Neural cell (in vitro differentiated cells): Measurements from ENCODE around the gene GSG1L. TPM values are rescaled to one million over a fixed set of nuclear protein-coding genes. Genes with fewer than 3 reads are reported as not detected.

ENCODE experiments used
- H2AFZ ChIP-seq: fragments of 200-600, 300-800 bp; sonication (generic), shearing (Covaris generic); 2 replicates; pipeline ENCODE4 v1.6.0; 2014; ENCODE audit warnings: low read depth, mild to moderate bottlenecking, antibody characterized with exemption, low read length, moderate library complexity
- H3F3A ChIP-seq: fragments of 200-600 bp; shearing (Covaris generic); 2 replicates; pipeline ENCODE4 v1.6.1; 2016; ENCODE audit warnings: mild to moderate bottlenecking, moderate library complexity, mixed read lengths, antibody characterized with exemption, low read length; ENCODE audit not compliant: insufficient read depth, poor library complexity, severe bottlenecking
- H3K27ac ChIP-seq: fragments of 200-600, 300-800 bp; sonication (generic), shearing (Covaris generic); 2 replicates; pipeline ENCODE4 v1.5.1; 2014; ENCODE audit warnings: mild to moderate bottlenecking, low read length, moderate library complexity
- H3K27me3 ChIP-seq: fragments of 300-800, 200-600 bp; sonication (generic), shearing (Covaris generic); 2 replicates; pipeline ENCODE4 v1.6.0; 2014; ENCODE audit warnings: mild to moderate bottlenecking, low read depth, low read length, moderate library complexity; ENCODE audit not compliant: insufficient read depth
- H3K36me3 ChIP-seq: fragments of 300-800, 200-600 bp; sonication (generic), shearing (Covaris generic); 2 replicates; pipeline ENCODE4 v1.5.1; 2014; ENCODE audit warnings: mild to moderate bottlenecking, antibody characterized with exemption, low read length, moderate library complexity; ENCODE audit not compliant: insufficient read depth
- H3K4me2 ChIP-seq: fragments of 300-800, 200-600 bp; sonication (generic), shearing (Covaris generic); 2 replicates; pipeline ENCODE4 v1.6.0; 2014; ENCODE audit warnings: mild to moderate bottlenecking, low read length
- H3K4me3 ChIP-seq: fragments of 300-800, 200-600 bp; sonication (generic), shearing (Covaris generic); 2 replicates; pipeline ENCODE4 v1.5.1; 2014; ENCODE audit warnings: mild to moderate bottlenecking, low read length, moderate library complexity
- H3K79me2 ChIP-seq: fragments of 200-600 bp; shearing (Covaris generic); replicated peaks from 2 replicates; pipeline ENCODE4 v1.6.0; 2014; ENCODE audit warnings: mild to moderate bottlenecking, low read length, moderate library complexity; ENCODE audit not compliant: insufficient read depth
- H3K9ac ChIP-seq: fragments of 300-800, 200-600 bp; sonication (generic), shearing (Covaris generic); 2 replicates; pipeline ENCODE4 v1.6.1; 2016; ENCODE audit warnings: mild to moderate bottlenecking, low read length, mixed read lengths
- H3K9me2 ChIP-seq: fragments of 200-600 bp; shearing (Covaris generic); 2 replicates; pipeline ENCODE4 v1.6.1; 2016; ENCODE audit warnings: mild to moderate bottlenecking, low read length, mixed read lengths; ENCODE audit not compliant: insufficient read depth
- H3K9me3 ChIP-seq: fragments of 200-600, 300-800 bp; sonication (generic), shearing (Covaris generic); 2 replicates; pipeline ENCODE4 v1.6.1; 2016; ENCODE audit warnings: mild to moderate bottlenecking, mixed run types, low read length, moderate library complexity, mixed read lengths
- H4K20me1 ChIP-seq: fragments of 200-600 bp; shearing (Covaris generic); 2 replicates; pipeline ENCODE4 v1.6.1; 2016; ENCODE audit warnings: mild to moderate bottlenecking, mixed run types; ENCODE audit not compliant: insufficient read depth
- EP300 ChIP-seq: fragments of 450-650 bp; conservative IDR thresholded peaks from 2 replicates; pipeline ENCODE4 v1.6.1; 2014; ENCODE audit warnings: antibody characterized with exemption, mild to moderate bottlenecking, moderate library complexity; ENCODE audit not compliant: poor library complexity, severe bottlenecking
- EZH2 ChIP-seq: fragments of 200-600, 300-800 bp; shearing (Covaris generic), sonication (generic); IDR thresholded peaks from 2 replicates; pipeline ENCODE4 v1.6.1; 2014; ENCODE audit warnings: antibody characterized with exemption, low read length, borderline replicate concordance, mild to moderate bottlenecking; ENCODE audit not compliant: insufficient read depth, poor library complexity, severe bottlenecking
- MXI1 ChIP-seq: fragments of 450-650 bp; conservative IDR thresholded peaks from 2 replicates; pipeline ENCODE4 v1.6.1; 2014; ENCODE audit warnings: antibody characterized with exemption, mild to moderate bottlenecking; ENCODE audit not compliant: poor library complexity, severe bottlenecking
- POLR2AphosphoS5 ChIP-seq: IDR thresholded peaks from 2 replicates; pipeline ENCODE4 v1.6.1; 2012
- RAD21 ChIP-seq: fragments of 450-650 bp; conservative IDR thresholded peaks from 2 replicates; pipeline ENCODE4 v1.6.1; 2014; ENCODE audit warnings: antibody characterized with exemption, mild to moderate bottlenecking, moderate library complexity
- SMC3 ChIP-seq: fragments of 450-650 bp; conservative IDR thresholded peaks from 2 replicates; pipeline ENCODE4 v1.6.1; 2014; ENCODE audit warnings: antibody characterized with exemption, mild to moderate bottlenecking, moderate library complexity; ENCODE audit not compliant: poor library complexity
- TAF1 ChIP-seq: IDR thresholded peaks from 2 replicates; pipeline ENCODE4 v1.6.1; 2012; ENCODE audit warnings: low read depth
- polyA plus RNA-seq: library from polyadenylated mRNA; depleted of rRNA; stranded (reverse); fragments of >200 nt; gene quantifications from 2 replicates; pipeline ENCODE4 v1.2.3, GENCODE V29; 2014
- TF ChIP-seq, protein P1 (sequence below): IDR thresholded peaks from 2 replicates; pipeline ENCODE4 v1.6.1; 2012; ENCODE audit warnings: borderline replicate concordance
- TF ChIP-seq, protein P2 (sequence below): fragments of 450-650 bp; IDR thresholded peaks from 2 replicates; pipeline ENCODE4 v1.5.1; 2014; ENCODE audit warnings: antibody characterized with exemption, mild to moderate bottlenecking, moderate library complexity; ENCODE audit not compliant: poor library complexity, severe bottlenecking

GSG1L gene
- polyA plus RNA-seq, 1 donor from 2014 or later: 0.85 TPM

DNA sequence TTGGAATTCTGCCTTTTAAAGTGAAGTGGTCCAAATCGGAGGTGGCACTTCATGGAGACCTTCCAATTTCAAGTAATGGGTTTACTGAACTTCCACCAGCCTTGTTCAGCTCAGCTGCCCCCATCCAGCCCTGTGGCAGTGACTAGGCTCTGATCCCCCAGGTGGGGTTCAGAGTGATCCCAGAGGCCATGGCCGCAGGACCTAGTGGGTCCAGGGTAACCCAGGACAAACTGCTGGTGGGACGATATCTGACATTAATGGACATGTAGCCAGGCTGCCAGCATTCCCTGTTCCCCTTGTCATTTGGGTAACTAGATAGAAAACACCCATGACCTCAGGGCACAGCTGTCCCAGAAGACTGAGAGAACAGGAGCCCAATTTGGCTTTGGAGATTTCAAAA lies 209.9 kb downstream of the GSG1L start:
- no peak overlapping the region for H3K4me3 ChIP-seq

DNA sequence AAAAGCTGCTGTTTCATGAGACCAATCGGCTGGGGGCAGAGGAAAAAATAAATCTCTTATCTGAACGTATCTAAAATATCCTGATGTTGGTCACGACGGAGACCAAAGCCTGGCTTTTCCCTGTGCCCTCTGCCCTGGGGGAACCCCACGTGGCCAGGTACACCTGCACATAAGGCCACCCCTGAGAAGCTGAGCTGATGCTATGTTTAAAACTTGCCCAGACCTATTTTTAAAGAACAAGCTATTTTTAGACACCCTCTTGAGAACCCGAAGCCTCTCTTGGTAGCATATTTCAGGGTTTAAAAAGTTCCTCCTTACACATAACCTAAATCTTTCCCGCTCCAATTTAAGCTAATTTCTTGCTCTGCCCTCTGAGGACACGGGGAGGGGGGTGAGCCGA lies 210.4 kb downstream of the GSG1L start:
- Histone ChIP-seq H3K4me2 (no peak overlapping the region), H3K79me2 (no peaks in the 10 kb centered on the region), H3K4me3 (no peak overlapping the region), H3K9ac (no peak overlapping the region), H4K20me1 (no peaks in the 10 kb centered on the region), H3K27ac (no peak overlapping the region), H3K9me2 (no peaks in the 10 kb centered on the region), H3K27me3 (no peaks in the 10 kb centered on the region), H2AFZ (no peak overlapping the region), H3F3A (no peaks in the 10 kb centered on the region), H3K9me3 (no peaks in the 10 kb centered on the region), H3K36me3 (no peaks in the 10 kb centered on the region)
- TF ChIP-seq MXI1: no peak
- no peak for TF ChIP-seq POLR2AphosphoS5
- no peak for TF ChIP-seq RAD21
- no peak for TF ChIP-seq SMC3
- TF ChIP-seq, protein P1, sequence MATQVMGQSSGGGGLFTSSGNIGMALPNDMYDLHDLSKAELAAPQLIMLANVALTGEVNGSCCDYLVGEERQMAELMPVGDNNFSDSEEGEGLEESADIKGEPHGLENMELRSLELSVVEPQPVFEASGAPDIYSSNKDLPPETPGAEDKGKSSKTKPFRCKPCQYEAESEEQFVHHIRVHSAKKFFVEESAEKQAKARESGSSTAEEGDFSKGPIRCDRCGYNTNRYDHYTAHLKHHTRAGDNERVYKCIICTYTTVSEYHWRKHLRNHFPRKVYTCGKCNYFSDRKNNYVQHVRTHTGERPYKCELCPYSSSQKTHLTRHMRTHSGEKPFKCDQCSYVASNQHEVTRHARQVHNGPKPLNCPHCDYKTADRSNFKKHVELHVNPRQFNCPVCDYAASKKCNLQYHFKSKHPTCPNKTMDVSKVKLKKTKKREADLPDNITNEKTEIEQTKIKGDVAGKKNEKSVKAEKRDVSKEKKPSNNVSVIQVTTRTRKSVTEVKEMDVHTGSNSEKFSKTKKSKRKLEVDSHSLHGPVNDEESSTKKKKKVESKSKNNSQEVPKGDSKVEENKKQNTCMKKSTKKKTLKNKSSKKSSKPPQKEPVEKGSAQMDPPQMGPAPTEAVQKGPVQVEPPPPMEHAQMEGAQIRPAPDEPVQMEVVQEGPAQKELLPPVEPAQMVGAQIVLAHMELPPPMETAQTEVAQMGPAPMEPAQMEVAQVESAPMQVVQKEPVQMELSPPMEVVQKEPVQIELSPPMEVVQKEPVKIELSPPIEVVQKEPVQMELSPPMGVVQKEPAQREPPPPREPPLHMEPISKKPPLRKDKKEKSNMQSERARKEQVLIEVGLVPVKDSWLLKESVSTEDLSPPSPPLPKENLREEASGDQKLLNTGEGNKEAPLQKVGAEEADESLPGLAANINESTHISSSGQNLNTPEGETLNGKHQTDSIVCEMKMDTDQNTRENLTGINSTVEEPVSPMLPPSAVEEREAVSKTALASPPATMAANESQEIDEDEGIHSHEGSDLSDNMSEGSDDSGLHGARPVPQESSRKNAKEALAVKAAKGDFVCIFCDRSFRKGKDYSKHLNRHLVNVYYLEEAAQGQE: no peak
- no peak for TF ChIP-seq EZH2
- TF ChIP-seq, protein P2, sequence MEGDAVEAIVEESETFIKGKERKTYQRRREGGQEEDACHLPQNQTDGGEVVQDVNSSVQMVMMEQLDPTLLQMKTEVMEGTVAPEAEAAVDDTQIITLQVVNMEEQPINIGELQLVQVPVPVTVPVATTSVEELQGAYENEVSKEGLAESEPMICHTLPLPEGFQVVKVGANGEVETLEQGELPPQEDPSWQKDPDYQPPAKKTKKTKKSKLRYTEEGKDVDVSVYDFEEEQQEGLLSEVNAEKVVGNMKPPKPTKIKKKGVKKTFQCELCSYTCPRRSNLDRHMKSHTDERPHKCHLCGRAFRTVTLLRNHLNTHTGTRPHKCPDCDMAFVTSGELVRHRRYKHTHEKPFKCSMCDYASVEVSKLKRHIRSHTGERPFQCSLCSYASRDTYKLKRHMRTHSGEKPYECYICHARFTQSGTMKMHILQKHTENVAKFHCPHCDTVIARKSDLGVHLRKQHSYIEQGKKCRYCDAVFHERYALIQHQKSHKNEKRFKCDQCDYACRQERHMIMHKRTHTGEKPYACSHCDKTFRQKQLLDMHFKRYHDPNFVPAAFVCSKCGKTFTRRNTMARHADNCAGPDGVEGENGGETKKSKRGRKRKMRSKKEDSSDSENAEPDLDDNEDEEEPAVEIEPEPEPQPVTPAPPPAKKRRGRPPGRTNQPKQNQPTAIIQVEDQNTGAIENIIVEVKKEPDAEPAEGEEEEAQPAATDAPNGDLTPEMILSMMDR: no peak
- TF ChIP-seq TAF1: no peak
- no peak for TF ChIP-seq EP300

More for the DNA sequence above, 209.9 kb downstream of the GSG1L start:
- Histone ChIP-seq H2AFZ (no peak overlapping the region), H3K9me3 (no peaks in the 10 kb centered on the region), H3K27me3 (no peaks in the 10 kb centered on the region), H3K9ac (no peak overlapping the region), H3K79me2 (no peaks in the 10 kb centered on the region), H3K27ac (no peak overlapping the region), H3K4me2 (no peak overlapping the region), H4K20me1 (no peaks in the 10 kb centered on the region), H3F3A (no peaks in the 10 kb centered on the region), H3K36me3 (no peaks in the 10 kb centered on the region), H3K9me2 (no peaks in the 10 kb centered on the region)
- TF ChIP-seq, protein P1: no peak
- TF ChIP-seq EP300 (no peak), MXI1 (no peak), SMC3 (no peak), TAF1 (no peak)
- TF ChIP-seq, protein P2: no peak
